ENCODE data around the gene ASIC2.

ASIC2 gene

DNA sequence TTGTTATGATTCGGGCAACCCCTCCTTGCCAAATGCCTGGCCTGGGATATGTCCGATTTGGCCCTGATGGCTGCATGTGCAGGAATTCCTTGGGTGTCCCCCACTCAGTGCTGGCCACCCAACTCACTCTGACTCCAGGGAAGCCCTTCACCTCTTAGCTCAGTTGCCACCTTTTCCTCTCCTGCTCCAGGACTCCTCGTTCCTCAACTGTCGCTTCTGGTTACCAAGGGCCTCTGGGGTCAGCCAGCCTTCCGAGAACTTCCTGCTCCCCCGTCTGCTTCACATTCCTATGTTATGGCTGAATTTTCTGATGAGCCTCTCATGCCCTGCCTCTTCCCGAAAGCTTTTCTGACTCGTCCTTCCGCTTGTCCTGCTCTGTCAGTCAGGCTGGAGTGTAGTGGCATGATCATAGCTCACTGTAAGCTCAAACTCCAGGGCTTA is 237.9 kb downstream of the ASIC2 start:
- no peak for DNase-seq

DNA sequence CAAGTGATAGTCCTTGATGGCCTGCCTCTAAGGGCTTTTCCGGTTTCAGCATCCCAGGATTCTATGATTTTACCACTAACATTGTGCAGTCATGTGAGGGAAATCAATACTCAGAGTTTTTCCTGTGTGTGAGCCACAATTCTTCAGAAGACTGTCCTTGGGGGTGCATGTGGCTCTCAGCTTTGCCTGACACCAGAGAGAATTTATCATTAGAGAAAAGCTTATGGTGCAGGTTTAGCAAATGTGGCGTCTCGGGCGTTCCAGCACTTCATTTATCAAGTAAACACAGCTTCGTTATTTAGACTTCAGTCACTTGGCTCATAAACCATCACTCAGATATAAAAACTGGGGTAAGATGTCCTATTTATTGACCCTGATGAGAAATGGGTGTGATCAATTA is 238.7 kb downstream of the ASIC2 start:
- DNase-seq: no peak

DNA sequence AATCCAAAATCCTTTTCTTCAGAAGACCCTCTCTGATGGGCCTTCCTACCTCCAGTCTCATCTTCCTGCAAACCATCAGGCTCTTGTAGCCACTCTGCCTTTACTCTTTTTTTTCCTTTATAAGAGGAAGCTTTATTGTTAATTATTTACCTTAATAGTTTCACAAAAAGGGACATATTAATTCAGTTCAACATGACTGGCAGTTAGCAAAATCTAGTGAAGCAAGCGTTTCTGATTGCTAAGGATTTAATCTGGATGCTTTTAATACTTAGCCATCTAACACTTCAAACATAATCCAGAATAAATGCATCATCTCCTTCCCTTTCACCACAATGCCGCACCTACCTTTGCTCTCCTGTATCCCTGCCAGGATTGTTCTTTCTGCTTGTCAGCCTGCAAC is 239.4 kb downstream of the ASIC2 start:
- DNase-seq: no peak

DNA sequence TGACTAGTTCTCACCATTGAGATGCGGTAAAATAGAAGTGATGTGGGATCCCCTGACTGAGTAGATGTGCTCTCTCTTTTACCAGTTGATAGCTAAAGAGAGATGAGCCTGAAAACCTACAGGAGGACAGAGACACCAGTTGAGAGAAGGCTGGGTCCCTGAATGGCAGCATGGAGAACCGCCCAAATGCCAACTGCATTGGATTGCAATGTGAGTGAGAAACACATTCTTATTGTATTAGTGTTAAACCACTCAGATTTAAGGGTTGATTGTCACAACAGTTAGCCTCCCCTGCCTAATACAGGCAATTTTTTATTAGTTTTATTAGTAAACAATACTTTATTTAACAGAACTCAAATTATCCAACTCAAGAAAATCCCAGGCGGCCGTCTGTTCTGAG is 240.2 kb downstream of the ASIC2 start:
- no peak for DNase-seq

DNA sequence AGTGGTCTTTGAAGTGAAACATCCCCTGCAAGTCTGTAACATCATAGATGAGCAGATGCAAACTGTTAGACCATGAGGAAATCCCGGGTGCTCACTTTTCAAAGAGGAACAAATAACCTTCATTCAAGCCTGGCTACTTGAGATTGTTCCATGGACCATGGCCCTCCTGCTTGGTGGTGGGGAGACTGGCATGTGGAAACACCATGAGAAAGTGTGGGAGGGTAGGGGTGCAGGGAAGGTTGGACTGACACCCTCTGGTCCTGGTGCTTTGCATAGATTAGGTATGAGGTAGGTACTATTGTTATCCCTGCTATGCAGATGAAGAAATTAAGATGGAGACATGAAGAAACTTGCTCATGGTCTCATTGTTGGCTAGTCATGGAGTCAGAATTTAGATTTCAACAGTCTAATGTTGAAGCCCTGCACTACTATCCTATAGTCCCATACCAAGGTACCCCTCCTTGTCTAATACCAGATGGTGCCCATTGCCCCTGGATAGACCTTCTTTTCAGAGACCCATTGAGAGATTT is 242.4 kb downstream of the ASIC2 start:
- DNase-seq: no peak

DNA sequence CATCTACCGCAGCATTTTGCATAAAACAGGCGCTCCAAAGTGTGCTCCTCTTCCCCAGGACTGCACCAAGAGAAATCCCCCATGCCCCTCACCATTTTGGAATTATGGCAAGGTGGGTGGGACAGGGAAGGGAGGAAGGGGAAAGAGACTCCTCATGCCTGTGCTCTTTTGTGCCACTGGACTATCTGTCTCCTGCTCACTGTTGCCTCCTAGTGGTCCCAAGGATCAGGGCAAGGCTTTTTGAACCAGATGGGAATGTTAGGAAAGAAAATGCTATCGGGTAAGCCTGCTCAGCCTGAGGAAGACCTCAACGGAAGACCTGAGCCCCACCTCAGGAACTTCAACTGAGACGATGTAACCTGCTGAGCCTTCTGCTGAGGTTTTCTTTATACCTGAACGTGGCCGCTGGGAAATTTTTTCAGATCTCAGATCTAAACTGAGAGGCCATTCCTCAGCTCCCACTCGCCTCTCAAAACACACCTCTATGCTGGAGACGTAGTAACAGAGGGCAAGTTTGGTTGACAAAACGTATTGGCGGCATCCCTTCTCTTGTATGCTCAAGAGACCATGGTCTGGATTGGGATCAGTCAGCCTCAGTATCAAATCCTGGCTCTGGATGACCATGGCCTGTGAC is 243.2 kb downstream of the ASIC2 start:
- no peak for DNase-seq

DNA sequence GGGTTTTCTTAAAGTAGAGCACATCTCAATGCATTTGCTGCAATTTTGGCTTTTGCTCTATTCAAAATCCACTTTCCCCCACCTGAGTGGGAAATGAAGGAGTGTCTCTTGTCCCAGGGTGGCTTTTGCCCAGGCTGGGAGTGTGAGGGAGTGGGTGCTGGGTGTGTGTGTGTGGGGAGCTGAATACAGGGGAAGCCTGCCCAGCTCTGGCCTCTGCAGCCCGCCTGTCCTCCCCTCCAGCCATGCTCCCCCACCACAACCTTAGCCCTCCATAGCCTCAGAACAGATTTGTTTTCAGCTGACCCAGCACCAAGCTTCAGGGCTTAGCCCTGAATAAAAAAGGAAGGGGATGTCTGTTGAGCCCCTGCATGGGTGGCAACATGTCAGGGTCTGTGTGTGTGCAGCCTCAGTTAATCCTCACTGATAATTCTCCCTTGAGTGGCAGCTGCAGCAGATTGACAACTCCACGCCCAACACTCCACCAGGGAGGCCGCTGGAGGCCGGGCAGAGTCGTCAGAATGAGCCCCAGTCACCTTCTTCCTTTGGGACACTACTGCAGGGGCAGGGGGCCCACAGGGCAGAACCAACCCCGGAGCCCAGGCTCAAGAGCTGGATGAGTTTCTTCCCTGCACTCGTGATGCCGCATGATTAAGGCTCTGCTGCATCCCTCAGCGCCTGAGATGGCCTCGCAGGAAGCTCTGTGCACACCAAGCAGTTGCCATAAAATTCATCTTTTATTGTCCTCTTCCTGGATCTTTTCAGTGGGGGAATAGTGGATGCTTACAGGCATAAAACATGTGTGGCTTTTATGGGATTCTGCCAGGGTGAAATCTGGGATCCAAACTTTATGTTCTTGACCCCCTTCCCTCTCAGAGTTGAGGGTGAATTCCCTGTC is 246.5 kb downstream of the ASIC2 start:
- no peak for DNase-seq

DNA sequence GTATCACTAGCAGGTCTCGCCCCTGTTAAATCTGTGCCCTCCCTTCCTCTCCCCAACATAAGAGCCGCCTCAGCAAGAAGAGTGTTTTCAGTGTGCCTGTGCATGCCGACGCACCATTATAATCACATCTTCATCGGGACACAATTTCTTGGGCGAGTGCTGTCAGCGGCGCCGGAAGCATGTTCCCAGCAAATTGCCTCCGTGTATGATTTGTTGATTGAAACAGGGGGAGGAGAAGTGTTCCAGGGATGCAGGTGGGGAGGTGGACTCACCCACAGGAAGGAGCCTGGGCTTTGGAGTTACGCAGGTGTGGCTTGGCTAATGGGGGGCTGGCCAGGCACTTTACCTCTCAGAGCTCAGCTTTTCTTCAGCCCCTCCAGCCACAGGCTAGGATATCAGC is 247.9 kb downstream of the ASIC2 start:
- no peak for DNase-seq

DNA sequence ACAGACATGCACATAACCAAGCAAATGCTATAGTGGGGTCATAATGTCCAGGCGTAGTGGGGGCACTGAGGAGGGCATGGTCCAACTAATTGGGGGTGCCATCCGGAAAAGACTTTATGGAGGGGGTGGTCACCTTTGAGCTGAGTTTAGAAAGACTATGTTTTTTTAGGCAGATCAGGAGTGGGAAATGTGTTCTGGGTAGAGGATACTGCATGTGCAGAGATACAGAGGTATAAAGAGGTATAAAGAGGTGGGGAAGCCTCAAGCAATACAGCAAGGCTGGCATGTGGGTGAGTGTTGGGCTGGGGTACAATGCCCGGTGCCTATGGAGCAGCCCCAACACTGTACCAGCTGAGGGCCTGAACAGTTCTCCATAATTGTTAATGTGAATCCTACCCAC is 248.3 kb downstream of the ASIC2 start:
- DNase-seq: no peak

DNA sequence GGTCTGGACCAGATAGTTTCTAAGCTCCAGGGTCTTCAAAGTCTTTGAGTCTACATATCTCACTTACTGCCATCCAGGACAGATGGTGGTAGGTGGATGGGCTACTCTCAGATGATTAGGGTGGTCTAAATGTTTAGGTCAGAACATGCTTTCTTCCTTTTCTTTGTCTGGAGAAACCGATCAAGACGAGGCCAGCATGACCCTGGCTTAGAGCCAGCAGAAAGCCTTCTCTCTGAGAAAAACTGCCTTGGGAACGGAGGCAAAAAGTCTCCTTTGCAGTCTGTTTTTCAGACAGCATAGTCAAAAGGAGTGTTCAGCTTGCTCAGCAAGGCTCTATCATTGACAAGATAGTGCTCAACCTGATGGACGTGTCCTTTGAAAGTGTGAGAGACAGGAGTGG is 252.6 kb downstream of the ASIC2 start:
- DNase-seq: no peak

DNA sequence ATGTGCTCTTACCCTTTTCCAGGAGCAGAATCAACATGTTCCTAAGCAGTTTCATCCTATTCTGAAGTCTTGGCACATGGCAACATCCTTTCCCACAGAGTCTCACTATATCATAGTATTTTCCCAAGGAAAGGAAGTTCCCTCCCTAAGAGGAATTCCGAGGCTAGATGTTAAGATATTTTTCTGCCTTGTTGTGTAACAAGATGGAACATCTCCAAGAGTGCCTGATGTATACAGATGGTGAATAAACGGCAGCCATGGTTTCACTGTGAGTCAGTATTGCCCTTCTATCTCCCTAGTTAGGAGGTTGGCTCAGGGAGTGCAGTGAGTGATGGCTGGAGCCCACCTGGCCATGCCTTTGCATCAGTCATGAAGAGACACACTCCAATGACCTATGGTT is 253.2 kb downstream of the ASIC2 start:
- no peak for DNase-seq

DNA sequence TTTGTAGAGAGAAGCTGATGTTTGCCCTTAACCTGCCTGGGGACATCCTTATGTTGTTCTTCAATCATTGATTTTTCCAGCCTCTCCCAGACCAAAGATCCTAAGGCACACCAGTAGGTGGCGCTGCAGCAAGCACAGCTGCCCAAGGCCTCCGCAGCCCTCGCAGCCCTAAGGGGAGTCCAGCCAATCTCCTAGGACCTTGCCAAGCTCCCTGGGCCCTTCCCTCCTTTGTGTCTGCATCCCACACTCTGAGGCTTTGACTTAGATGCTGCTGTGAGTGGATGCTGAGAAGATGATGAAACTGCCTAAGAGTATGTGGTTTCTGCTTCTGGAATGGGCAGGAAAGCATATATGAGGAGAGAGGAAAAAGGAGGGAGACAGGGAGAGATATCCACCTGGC is 254.4 kb downstream of the ASIC2 start:
- DNase-seq: no peak

DNA sequence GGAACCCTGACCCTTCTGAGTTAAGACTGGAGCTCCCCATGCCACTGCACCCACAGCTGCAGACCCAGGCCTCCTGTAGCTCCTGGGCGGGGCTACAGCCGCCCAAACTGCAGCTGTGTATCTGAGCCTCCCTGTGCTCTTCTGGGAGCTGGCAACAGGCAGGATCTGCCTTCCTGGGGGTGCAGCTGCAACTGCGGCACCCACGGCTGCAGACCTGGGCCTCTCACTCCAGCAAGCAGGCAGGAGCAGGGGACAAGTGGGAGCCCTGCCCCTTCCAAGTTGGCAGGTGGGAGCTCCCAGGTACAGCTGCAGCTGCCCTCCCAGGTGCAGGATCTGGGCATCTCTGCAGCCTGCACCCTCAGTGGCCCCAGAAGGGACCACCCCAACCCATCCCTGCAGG is 259.9 kb downstream of the ASIC2 start:
- DNase-seq: no peak

DNA sequence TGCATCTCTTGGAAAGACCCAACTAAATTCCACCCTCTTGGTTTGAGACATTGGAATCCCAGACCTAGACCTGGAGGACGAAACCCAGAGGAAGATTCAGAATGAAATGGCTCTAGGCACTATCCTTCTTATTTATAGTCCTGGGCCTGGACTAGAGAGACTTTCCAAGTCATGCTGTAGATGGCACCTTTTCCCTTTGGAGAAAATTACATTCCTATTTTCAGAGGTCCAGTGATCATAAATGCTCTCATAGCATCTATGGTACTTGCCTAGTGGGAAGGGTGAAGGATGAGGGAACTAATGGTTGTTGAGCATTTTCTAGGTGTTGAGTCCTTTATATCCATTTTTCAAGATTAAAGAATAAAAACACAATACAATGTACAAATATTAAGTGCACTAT is 264.3 kb downstream of the ASIC2 start:
- DNase-seq: no peak

DNA sequence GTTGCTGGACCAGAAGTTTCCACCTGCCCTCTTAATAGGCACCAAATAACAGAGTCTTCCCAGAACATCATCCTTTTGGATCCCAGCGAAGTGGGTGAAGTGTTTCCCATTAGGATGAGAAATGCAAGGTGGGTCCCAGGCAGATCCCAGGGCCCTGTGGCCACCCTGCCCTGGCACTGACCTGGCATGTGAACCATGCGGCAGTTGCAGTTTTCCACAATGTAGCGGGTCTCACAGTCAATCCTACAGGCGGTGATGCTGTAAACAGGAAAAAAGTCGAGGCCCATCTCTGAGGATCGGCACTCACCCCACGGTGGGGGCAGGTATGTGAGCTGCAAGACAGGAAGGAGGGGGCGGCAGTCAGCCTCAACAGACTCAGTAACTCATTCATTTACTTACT is 265.0 kb downstream of the ASIC2 start:
- DNase-seq: no peak

DNA sequence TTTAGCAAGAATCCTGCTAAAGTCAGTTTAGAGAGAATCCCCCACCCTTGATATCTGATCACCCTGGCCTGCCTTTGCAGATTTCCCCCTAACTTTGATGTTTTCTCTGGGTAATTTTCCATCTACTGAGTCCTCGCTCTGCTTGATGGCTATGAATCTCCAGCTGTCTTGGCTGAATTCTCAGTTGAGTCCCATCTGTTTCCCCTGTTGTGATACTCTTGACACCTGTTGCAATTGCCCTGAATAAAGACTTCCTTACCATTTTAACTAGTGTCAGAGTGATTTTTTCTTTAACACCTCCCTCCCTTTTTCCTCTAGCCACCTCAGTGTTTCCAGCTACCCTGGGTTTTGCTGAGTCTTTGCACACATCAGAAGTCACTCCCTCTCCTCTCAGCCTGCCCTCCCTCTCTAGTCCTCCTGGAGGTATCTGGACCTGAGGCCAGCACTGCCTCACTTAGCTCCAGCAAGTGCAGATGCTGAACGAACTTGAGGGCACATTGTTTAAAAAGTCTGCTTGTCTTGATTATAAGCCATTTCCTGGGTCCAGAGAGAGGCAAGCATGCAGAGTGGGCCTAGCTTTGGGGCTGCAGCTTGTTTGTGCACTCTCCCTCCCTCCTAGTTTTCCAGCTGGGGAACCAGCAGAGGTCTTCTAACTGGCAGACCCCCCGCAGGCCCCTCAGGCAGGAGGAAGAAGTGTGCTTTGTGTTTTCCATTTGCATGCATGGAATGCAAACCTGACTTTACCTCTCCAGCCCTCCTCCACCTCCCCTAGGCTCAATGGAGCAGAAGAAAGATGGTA is 268.2 kb downstream of the ASIC2 start:
- DNase-seq: no peak

DNA sequence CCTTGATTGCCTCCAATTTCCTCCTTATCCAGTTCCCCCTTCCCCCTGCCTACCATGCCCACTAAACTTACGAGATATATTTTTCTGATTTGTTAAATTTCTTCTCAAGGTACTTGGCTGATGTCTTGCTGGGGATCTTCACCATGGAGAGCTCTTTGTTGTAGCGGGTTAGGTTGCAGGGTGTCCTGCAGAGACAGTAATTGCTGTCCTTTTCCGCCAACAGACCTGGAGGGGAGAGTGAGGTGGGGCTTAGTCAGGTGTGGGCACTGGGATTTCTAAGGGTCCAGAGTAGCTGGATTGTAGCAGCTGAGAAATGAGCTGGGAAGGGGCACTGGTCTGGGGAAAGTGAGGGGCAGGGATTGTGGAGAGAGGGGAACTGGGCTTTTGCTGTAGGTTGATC is 269.3 kb downstream of the ASIC2 start:
- no peak for DNase-seq

DNA sequence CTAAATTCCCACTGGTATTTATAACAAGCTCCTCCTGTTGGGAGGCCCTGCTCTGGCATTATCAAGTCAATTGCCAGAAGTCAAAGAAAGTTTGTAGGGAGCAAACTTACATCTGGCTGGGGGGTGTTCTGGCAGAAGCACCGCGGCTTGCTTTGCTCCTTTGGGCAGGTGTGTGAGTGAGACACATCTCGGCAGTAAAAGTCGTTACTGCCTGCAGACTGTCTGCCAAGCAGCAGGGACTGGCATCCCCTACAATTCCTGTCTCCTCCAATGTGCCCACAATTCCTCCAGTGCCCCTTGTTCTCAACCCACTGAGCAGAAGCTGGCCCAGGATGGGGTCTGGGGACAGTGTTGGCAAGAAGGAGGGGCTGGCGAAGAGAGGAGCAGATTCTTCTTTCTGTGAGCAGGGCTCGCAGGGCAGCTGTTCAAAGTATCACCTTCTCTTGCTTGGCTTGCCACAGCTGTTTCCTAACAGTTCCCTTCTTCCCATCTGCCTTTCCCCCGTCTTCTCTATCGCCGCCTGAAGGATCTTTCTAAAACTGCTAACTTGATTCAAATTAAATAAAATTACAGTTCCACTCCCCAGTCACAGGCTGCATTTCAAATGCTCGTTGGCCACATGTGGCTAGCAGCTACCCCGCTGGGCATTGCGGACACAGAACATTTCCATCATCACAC is 271.2 kb downstream of the ASIC2 start:
- DNase-seq: no peak

DNA sequence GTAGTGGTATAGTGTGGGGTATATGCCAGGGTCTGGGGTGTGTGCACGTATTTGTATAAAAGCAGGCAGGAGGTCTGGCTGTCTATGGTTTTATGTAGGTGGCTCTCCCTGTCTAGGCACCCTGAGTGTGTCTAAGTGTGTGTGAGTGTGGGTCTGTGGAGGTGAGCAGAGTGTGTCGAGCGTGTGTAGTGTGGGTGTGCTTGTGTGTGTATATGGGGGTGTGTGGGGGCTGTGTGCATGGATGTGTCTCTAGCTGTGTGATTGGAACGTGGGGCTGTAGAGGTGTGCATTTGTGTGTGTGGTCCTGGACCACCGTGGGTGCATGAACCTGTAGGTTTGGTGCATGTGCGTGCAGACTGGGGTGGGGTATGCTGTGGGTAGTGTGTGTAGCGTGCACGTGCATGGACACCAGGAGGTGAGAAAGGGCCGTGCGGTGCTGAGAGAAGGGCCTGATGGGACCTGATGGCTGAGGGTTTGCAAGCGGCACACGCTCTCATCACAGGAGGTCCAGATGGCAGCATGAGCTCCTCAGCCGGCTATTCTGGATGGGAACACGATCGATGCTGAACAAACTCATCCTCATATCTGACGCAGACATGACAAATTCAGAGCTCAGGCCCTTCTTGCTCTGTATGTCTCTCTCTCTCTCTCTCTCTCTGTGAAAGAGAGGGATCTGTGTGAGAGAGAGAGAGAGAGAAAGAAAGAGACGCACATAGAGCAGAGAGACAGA is 273.8 kb downstream of the ASIC2 start:
- DNase-seq: no peak

DNA sequence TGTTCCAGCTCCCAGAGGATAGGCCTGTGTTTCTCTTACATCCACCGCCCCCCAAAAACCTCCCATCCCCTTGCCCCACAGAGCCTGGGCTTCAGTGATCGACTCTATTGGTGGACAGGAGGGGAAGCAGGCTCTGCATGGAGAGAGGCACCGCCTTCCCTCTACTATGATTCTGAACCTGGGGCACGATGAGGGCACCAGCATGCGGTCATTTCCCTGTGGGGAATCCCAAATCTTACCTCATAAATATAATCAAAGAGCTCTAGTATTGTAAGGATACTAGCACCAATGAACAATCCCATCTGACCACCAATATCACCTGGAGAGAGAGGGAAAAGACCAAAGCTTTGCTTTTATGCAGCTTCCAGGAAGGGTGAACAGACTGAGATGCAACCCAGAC is 275.7 kb downstream of the ASIC2 start:
- no peak for DNase-seq

DNA sequence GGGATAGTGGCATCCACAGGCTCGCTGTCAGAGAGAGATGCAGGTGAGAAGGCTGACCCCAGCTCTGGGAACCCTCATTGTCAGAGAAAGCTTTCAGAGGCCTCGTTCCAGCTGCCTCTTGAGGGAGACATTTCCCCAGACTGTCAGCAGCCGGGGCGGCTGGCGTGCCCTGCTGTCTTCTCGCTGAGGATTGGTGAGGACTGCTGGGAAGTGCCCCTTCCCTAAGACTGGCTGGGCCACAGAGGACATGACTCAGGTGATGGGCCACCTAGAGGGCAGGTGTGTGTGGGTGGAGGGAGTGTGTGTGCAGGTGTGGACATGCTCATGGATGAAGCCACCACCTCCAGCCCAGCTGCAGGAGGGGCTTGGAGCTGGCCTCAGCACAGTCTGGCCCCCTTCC is 276.2 kb downstream of the ASIC2 start:
- DNase-seq: no peak

DNA sequence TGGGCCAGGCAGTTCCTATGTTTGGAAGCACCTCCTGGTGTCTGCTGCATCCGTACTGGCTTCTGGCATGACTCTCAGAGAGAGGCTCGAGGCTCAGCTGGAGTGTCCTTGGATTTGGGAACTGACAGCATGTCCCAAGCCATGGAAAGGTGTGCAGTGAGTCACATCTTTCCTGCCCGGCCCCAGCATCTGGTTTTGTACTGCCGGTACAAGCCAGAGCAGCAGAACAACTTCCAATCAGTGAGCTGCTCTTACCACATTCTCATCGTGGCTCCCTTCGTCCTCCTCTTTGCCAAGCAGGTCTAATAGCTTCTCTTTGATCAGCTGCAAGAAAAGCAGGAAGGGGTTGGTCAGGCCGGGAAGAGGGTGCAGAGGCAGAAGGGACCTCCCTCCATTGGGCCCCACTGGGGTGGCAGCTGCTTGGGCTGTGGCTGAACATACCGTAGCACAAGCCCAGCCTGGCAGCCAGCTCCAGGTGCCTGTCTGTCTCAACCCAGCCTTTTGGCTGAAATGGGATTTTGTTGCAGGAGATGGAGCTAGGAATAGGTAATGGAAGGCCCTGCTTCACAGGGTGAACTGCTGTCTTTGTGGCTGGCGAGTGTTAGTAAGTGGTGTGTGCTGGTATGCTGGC is 277.3 kb downstream of the ASIC2 start:
- DNase-seq: no peak
